Smooth muscle cell of bladder (primary cell): ENCODE results near the gene HSD11B1. TPM values are rescaled to one million over a fixed set of nuclear protein-coding genes. Genes with fewer than 3 reads are reported as not detected.

Experiments used
- total RNA-seq: library from RNA; depleted of rRNA; stranded (reverse); fragments of >200 nt; gene quantifications from 2 replicates; pipeline ENCODE4 v1.2.3, GENCODE V29; 2014

HSD11B1 gene
- total RNA-seq = 137 and 168 TPM in 2 replicates

GRCh38 chr1:209704584-209704983, at the start of gene HSD11B1:
Gene HSD11B1, plus strand, starts transcription at chr1:209704846. Its CDS starts 97 bp downstream, at chr1:209704943.

GRCh38 chr1:209674957-209675564, 29.6 kb upstream of the HSD11B1 start, which contains the start of gene G0S2:
Gene G0S2, plus strand, starts transcription at chr1:209675412. Its CDS starts 273 bp downstream, at chr1:209675685.

GRCh38 chr1:209755926-209756614, 51.4 kb downstream of the HSD11B1 start, which contains the start of gene TRAF3IP3:
Gene TRAF3IP3, plus strand, starts transcription at chr1:209756053. Its CDS starts 3,987 bp downstream, at chr1:209760040.

Other genes with a start within 250 kb of the HSD11B1 start
- 0.28 and 0.83 TPM in 2 replicates for gene CAMK1G, start 121.1 kb upstream of the HSD11B1 start, total RNA-seq
- gene LAMB3, start 52.4 kb upstream of the HSD11B1 start, total RNA-seq = 7.1 and 9.3 TPM in 2 replicates
- 38.9 and 55.8 TPM in 2 replicates for gene G0S2, start 29.4 kb upstream of the HSD11B1 start, total RNA-seq
- under 0.01 and 0.28 TPM in 2 replicates for gene TRAF3IP3, start 51.2 kb downstream of the HSD11B1 start, total RNA-seq
- gene C1orf74, start 79.7 kb downstream of the HSD11B1 start, total RNA-seq = 2.0 and 2.3 TPM in 2 replicates
- gene IRF6, start 101.3 kb downstream of the HSD11B1 start, total RNA-seq = 0.09 and 0.14 TPM in 2 replicates
- gene UTP25, start 123.1 kb downstream of the HSD11B1 start, total RNA-seq = 3.6 and 5.9 TPM in 2 replicates
- gene SYT14, start 233.4 kb downstream of the HSD11B1 start, total RNA-seq = 0.65 and 1.8 TPM in 2 replicates